Brain microvascular endothelial cell (primary cell): Measurements from ENCODE around the gene PCED1A.

Experiments used
- DNase-seq: peaks from one replicate; pipeline ENCODE4 v3.0.0-alpha.2; 2020
- H3K27ac ChIP-seq: fragments of 250-450 bp; sonication (Bioruptor Pico); 2 replicates; pipeline ENCODE4 v1.5.1; 2020; ENCODE audit warnings: mild to moderate bottlenecking, moderate library complexity
- H3K27me3 ChIP-seq: fragments of 250-450 bp; sonication (Bioruptor Pico); replicated peaks from 2 replicates; pipeline ENCODE4 v1.5.1; 2020; ENCODE audit warnings: mild to moderate bottlenecking
- H3K36me3 ChIP-seq: fragments of 250-450 bp; sonication (Bioruptor Pico); replicated peaks from 2 replicates; pipeline ENCODE4 v1.5.1; 2020; ENCODE audit warnings: mild to moderate bottlenecking
- H3K4me3 ChIP-seq: 2 replicates; pipeline ENCODE4 v1.5.1; 2011; ENCODE audit warnings: low read depth, mild to moderate bottlenecking, control low read depth, low read length, moderate library complexity
- in situ Hi-C: cut with HindIII; loops from 2 replicates; pipeline ENCODE4 v1.10.0; 2017; ENCODE audit warnings: low sequenced_read_pairs, low pct_ligation_motif_present
- TF ChIP-seq, protein P1 (sequence below): IDR thresholded peaks from 2 replicates; pipeline ENCODE4 v1.5.1; 2011; ENCODE audit warnings: low read depth, mild to moderate bottlenecking, moderate library complexity, low read length, control low read depth, inconsistent platforms; ENCODE audit errors: missing control alignments

Gene PCED1A

DNA sequence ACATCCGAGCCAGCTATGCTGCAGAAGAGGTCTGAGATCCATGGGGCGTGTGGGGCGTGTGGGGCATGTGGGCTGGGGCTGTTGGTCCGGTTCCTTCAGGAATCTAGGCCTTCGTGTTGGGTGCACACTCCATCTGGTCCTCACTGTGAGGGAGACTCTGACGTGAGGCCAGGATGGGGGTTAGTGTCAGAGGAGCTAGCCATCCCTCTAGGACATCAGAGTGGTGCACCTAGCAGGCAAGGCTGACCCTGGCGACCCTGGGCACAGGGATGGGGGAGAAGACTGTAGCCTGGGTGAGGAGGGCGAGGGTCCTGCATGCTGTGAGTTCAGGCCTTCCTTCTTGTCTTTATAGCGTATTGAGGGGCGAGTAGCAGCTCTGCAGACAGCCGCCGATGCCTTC, 24.2 kb upstream of the PCED1A start:
- H3K36me3 ChIP-seq = peaks cover 25% of the 10 kb centered on the region
- in situ Hi-C loops = no loop called here
- H3K4me3 ChIP-seq = no peak overlapping the region
- no peak for DNase-seq
- H3K27me3 ChIP-seq = no peaks in the 10 kb centered on the region
- no peak overlapping the region for H3K27ac ChIP-seq
- TF ChIP-seq, protein P1, sequence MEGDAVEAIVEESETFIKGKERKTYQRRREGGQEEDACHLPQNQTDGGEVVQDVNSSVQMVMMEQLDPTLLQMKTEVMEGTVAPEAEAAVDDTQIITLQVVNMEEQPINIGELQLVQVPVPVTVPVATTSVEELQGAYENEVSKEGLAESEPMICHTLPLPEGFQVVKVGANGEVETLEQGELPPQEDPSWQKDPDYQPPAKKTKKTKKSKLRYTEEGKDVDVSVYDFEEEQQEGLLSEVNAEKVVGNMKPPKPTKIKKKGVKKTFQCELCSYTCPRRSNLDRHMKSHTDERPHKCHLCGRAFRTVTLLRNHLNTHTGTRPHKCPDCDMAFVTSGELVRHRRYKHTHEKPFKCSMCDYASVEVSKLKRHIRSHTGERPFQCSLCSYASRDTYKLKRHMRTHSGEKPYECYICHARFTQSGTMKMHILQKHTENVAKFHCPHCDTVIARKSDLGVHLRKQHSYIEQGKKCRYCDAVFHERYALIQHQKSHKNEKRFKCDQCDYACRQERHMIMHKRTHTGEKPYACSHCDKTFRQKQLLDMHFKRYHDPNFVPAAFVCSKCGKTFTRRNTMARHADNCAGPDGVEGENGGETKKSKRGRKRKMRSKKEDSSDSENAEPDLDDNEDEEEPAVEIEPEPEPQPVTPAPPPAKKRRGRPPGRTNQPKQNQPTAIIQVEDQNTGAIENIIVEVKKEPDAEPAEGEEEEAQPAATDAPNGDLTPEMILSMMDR = no peak

DNA sequence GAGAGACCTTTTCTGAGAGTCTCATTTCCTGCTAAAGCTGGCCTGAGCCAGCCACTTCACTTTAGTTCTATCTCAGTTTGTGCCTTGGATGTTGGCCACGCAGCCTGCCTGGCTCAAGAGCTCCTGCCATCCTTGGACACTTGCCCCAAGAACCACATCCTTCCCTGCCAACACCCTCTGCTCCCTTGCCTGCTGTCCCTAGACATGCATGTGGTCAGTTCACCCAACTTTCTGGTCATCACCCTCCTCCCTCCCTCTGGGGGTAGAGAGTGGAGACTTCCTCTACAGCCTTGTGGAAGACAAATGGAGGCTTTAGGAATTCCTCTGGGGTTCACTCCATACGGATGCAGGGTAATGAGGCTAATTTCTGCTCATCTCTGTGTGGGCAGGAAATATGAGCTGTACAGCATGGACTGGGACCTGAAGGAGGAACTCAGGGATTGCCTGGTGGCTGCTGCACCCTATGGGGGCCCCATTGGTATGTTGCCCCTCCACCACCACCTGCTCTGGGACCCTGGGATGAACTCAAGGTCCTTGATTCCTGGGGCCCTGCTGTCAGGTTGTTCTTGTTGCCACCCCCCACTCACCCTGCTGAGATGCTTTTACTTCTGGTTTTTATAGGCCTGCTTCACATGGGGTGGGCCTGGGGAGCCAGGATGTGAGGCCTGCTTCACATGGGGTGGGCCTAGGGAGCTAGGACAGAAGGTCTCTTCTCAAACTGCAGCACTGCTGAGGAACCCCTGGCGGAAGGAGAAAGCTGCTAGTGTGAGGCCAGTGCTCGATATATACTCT, 19.1 kb upstream of the PCED1A start:
- no peak overlapping the region for H3K27ac ChIP-seq
- in situ Hi-C loops = no loop called here
- peaks cover 14% of the 10 kb centered on the region for H3K36me3 ChIP-seq
- no peak for DNase-seq
- H3K27me3 ChIP-seq = no peaks in the 10 kb centered on the region
- TF ChIP-seq, protein P1 = no peak
- no peak overlapping the region for H3K4me3 ChIP-seq

DNA sequence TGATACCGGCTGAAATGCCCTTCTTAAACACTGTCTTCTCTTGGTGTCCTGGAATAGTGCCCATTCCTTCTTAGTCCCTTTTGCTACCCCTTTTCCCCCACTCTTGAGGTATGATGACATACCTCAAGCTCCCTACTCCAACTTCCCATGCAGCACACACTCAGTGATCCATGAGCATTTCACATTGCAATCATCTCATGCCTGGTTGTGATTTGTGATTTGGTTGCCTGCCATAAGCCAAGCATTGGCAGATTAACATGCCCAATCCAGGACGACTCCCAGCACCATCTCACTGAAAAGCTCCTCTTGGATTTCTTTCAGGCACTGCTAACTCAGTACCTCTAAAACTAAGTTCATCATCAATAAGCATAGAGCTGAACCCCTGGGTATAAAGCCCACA, 18.1 kb upstream of the PCED1A start:
- Histone ChIP-seq H3K4me3 (no peak overlapping the region), H3K36me3 (peaks cover 14% of the 10 kb centered on the region), H3K27ac (no peak overlapping the region), H3K27me3 (no peaks in the 10 kb centered on the region)
- in situ Hi-C loops = no loop called here
- TF ChIP-seq, protein P1 = no peak
- no peak for DNase-seq

- Histone ChIP-seq H3K27ac (no peak overlapping the region), H3K4me3 (no peak overlapping the region), H3K27me3 (no peaks in the 10 kb centered on the region), H3K36me3 (no peaks in the 10 kb centered on the region)
- in situ Hi-C loops = no loop called here
- no peak for DNase-seq
- TF ChIP-seq, protein P1 = no peak
Observed at GRCh38 chr20:2851086-2851485, 10.6 kb upstream of the PCED1A start.

- Histone ChIP-seq H3K27ac (no peak overlapping the region), H3K36me3 (no peaks in the 10 kb centered on the region), H3K27me3 (no peaks in the 10 kb centered on the region), H3K4me3 (no peak overlapping the region)
- in situ Hi-C loops = no loop called here
- TF ChIP-seq, protein P1 = no peak
- no peak for DNase-seq
Observed at GRCh38 chr20:2849529-2849928, 9.1 kb upstream of the PCED1A start.

DNA sequence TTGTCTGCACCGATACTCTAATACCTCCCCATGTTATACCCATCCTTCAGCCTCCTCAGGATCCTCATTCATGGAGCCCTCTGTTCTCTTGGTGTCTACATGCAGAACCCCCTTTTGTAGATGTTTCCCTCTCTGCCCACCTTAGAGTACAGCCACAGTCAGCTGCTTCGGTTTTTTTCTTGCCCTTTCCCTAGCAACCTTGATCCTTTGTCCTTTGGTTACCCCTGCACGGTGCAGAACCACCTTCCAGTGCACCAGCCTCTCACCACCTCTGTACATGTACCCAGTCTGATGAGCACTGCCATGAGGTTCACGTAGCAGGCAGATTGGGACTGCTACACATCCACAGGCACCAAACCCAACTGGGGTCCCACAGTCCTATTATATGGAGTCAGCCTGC, 7.3 kb upstream of the PCED1A start:
- Histone ChIP-seq H3K36me3 (no peaks in the 10 kb centered on the region), H3K4me3 (no peak overlapping the region), H3K27me3 (no peaks in the 10 kb centered on the region), H3K27ac (no peak overlapping the region)
- TF ChIP-seq, protein P1 = no peak
- in situ Hi-C loops = no loop called here
- DNase-seq = no peak
